Measurements from ENCODE around the gene PAM16.

Gene PAM16

GRCh38 chr16:4319454-4320421 lies 31.4 kb downstream of the PAM16 start:
- DNase-seq (ENCODE audit: low read depth, low spot score), result no peak

GRCh38 chr16:4318967-4319366 lies 32.2 kb downstream of the PAM16 start:
- DNase-seq (ENCODE audit: low read depth, low spot score), result no peak

DNA sequence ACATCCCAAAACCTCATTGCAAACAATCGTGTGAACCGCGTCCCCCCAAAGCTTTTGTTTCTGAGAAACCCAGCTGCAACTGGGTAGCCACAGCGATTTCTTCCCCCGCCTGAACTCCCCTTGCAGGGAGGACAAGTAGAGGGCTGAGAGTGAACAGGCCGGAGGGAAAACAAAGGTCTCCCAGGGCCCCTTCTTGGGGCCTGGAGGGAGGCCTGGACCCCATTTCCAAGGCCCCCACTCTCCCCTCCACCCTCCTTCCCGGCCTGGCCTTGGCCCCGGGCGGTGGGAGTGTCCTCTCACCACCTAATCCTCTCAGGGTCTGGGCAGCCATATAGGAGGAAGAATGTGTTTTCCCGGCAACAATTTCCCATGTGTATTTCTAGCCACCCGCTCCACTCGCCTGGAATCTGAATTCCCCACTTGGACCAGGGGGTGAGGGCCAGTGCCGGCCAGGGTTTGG lies 32.6 kb downstream of the PAM16 start:
- DNase-seq (ENCODE audit: low read depth, low spot score), result no peak

DNA sequence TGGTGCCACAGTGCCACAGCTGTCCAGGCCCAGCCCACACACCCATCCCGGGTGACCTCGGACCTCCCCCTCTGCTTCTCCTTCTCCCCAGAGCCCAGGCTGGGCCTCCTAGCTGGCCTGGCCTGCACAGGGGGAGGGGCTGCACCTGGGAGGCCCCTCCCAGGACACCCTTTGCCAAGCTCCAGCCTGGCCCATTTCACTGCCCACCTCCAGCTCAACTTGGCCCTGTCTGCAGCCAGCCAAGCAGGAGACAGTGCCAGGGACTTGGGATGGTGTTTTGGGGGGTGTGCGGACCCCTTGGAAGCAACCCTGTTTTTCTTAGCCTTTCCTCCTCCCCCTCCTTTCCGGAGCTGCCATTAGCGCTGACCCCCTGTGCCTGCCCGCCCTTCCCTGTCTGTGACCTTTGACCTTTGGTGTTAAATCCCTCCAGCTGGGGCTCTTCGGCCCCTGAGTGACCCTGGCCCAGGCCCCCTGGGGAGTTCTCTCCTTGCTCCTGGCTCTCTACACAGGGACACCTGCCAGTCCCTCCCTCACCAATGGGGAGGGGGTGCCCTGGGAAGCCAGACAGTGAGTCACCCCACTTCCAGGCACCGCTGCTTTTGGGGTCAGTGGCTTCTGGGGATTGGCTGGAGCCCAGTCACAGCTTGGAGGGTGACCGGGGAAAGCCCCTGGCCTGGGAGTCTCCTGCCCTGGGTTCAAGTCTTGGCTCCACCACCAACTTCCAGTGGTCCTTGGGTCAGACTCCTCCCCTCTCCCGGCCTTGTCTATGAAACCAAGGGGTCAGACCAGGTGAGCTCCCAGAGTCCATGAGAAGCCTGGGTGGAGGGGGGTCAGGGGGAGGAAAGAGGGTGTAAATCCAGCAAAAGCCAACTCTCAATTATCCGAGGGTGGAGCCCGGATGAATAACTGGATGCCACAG lies 33.3 kb downstream of the PAM16 start:
- no peak for DNase-seq (ENCODE audit: low read depth, low spot score)

DNA sequence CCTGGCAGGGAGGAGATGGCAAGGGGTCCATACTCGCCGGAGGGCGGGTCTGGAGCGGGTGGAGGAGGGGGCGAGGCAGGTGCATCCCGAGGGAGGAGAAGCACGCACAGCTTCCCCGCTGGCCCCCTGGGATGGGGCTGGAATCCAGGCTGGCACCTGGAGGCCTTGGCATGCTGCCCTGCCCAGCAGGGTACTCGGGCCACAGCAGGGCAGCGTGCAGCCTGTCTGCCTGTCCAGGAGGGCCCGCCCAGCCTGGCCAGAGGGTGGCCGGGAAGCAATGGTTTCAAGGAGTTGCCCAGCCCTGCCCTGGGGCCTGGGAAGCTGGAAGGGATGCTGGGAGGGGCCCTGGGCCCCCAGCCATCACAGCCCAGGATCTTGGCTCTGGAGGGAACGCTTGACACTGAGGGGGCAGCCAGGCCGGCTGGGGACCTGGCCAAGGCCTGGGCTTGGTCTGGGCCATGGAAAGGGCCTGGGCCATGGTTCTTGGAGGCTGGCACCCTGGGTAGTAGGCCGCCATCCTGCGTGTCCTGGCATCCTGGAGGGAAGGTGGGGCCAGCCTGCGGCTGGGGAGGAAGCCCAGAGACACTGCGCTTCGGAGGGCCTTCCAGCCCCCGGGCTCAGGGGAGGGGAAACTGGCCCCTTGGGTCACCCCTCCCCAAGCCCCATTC lies 34.1 kb downstream of the PAM16 start:
- no peak for DNase-seq (ENCODE audit: low read depth, low spot score)

- DNase-seq (ENCODE audit: low read depth, low spot score), result no peak
These were observed 34.8 kb downstream of the PAM16 start for GRCh38 chr16:4316108-4316863.

GRCh38 chr16:4315186-4316107 lies 35.7 kb downstream of the PAM16 start, which contains the start of gene GLIS2:
GLIS2 (plus strand) TSS chr16:4316067; CDS start chr16:4332281, 16,214 bp downstream.
- no peak for DNase-seq (ENCODE audit: low read depth, low spot score)

DNA sequence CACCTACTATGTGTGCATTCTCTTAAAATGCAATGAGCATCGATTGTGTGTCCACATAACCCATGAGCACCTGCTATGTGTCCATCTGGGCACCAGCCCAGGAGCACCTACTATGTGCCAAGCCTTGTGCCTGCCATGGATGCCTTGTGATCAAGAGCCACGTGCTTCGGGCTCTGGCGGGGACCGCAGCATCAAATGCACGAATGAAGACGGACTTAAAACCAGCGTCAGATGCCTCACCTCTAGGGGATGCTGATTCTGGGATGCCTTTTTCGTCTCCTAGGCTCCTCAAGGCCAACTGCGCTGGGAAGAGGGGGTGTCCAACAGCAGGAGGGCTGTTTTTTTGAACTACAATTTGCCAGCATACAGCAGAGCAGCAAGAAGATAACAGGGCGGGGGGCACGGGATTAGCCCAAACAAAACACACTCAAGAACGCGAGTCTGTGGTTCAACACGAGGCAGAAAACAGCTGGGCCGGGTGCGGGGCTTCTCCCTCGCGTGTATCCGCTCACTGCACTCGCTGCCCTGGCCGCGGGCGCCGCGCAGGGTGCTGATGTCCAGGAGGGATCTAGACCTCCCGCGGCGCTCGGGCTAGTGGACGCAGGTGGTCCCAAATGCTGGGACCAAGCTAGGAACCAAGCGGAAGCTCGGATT lies 36.5 kb downstream of the PAM16 start:
- no peak for DNase-seq (ENCODE audit: low read depth, low spot score)

DNA sequence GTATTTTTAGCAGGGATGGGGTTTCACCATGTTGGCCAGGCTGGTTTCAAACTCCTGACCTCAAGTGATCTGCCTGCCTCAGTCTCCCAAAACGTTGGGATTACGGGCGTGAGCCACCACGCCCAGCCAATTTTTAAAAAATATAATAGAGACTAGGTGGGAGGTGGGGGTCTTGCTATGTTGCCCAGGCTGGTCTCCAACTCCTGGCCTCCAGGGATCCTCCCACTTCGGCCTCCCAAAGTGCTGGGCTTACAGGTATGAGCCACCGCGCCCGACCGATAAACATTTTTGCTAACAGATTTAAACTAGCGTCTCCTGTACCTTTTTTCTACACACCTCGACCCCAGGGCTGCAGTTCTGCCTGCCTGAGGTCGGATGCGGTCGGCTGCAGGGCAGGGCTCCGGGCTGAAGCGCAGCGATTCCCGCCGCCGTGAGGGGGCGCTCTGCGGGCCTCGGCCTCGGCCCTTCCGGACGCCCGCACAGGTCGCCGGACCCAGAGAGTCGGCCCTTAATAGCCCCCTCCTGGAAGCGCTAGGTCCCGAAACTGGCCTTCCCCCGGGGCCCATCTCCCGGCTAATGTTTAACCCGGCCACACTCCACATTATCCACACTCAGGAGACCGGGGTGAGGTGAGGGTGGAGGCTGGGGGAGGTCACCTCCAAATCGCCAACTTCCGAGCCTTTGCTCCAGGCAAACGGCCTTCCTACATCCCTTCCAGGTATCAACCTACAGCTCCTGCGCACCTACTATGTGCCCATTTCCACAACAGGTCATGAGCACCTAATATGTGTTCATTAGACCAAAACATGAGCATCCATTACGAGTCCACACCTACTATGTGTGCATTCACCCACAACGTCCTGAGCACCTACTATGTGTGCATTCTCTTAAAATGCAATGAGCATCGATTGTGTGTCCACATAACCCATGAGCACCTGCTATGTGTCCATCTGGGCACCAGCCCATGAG lies 37.3 kb downstream of the PAM16 start:
- DNase-seq (ENCODE audit: low read depth, low spot score), result no peak

DNA sequence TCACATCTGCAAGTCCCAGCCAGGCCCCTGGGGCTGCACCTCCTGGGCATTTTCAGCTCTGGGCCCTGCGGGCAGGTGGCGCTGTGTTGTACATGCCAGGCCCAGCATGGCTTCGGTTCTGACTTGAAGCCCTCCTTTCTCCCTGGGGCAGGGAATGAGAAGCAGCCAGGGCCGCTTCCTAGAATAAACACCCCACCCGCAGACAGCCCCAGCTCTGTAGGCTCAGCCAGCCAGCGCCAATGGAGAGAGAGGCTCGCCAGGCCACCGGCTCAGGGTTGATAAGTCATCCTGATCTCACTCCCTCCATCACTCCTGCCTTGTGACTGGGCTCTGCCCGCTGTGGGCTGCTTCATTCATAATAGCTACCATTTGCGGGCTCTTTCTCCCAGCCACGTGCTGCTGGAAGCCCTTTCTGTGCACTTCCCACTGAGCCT lies 41.3 kb downstream of the PAM16 start:
- peak; percentile 74 for DNase-seq (ENCODE audit: low read depth, low spot score)

- no peak for DNase-seq (ENCODE audit: low read depth, low spot score)
These were observed 41.9 kb downstream of the PAM16 start for GRCh38 chr16:4309102-4309832.

DNA sequence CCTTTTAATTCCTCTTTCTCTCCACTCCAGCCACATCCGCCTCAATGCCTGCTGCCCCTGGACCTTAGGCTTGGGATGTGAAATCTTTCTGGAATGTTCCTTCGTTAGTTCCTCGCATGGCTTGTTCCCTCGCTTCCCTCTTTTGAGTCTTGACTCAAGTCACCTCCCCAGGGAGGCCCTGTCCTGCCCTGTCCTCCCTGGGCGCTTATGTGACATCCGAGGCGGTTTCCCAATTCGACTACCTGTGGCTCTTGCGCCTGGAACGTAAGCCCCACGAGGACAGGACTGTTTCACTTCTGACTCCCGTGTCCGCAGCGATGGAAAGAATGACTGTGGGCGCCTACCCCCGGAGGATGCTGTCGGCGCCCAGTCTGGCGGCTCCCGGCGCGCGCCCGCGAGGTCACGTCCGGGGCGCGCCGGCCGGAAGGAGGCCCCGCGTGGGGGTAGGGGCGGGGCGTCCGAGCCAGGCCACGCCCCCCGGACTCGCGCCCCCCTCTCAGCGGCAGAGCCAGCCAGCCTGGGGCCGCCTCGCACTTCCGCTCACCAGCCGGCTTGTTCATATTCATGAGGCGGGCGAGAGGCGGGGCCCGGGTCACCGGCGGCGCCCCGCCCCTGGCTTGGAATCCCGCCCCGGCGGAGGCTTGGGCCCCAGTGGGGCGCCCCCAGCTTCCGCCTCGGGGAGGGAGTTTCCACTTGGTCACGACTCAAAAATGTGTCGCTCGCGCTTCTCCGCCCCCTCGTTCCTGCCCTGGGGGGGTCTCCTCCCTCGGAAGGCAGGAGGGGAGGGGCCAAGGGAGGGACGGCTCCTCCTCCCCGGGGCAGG lies 43.7 kb downstream of the PAM16 start:
- DNase-seq (ENCODE audit: low read depth, low spot score), result peak; percentile 72

- no peak for DNase-seq (ENCODE audit: low read depth, low spot score)
These were observed 44.5 kb downstream of the PAM16 start for GRCh38 chr16:4306470-4307214.

GRCh38 chr16:4303973-4304372 lies 47.1 kb downstream of the PAM16 start:
- DNase-seq (ENCODE audit: low read depth, low spot score), result no peak

DNA sequence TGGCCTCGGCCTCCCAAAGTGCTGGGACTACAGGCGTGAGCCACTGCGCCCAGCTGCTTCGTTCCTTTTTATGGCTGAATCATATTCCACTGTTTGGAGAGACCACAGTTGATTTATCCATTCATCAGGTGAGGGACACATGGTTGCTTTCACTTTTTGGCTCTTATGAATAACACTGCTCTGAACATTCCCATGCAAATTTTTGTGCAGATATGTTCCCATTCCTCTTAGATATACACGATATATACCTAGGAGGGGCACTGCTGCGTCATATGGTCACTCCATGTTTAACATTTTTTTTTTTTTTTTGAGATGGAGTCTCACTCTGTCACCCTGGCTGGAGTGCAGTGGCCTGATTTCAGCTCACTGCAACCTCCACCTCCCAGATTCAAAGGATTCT lies 49.2 kb downstream of the PAM16 start:
- DNase-seq (ENCODE audit: low read depth, low spot score), result no peak

- no peak for DNase-seq (ENCODE audit: low read depth, low spot score)
These were observed 49.9 kb downstream of the PAM16 start for GRCh38 chr16:4301177-4301576.
